Activated naive CD8-positive, alpha-beta T cell treated with anti-CD3 and anti-CD28 coated beads, Interleukin-2, amount 10 ng/mL, durations not matched to agents 7 days and 5 days (primary cell): Measurements from ENCODE around the gene OR4D1. TPM values are rescaled to one million over a fixed set of nuclear protein-coding genes. Genes with fewer than 3 reads are reported as not detected.

Source experiments
- total RNA-seq, 2 experiments: library from RNA; stranded (reverse); gene quantifications; one replicate each; pipeline ENCODE4 v1.2.3, GENCODE V29; 2021

Gene OR4D1
- total RNA-seq, 2 experiments from 2014 or later = 0.65 to 0.72 TPM

Other genes starting within 250 kb of the OR4D1 start
- 1 to 10 TPM in 1 of 2 experiments, under 1 TPM in 1; 0.28 to 1.2 TPM for gene CUEDC1, start 193.0 kb upstream of the OR4D1 start, total RNA-seq
- gene VEZF1, start 160.1 kb upstream of the OR4D1 start, total RNA-seq = 10 to 100 TPM; 54.0 to 57.8 TPM
- gene SRSF1, start 141.1 kb upstream of the OR4D1 start, total RNA-seq = 100 to 1,000 TPM; 314 to 323 TPM
- gene DYNLL2, start 65.0 kb upstream of the OR4D1 start, total RNA-seq = 10 to 100 TPM; 29.5 to 31.3 TPM
- gene OR4D2, start 18.6 kb downstream of the OR4D1 start, total RNA-seq = not detected
- not detected for gene EPX, start 44.3 kb downstream of the OR4D1 start, total RNA-seq
- gene MKS1, start 70.9 kb downstream of the OR4D1 start, total RNA-seq = 10 to 100 TPM; 23.0 to 26.5 TPM
- gene LPO, start 90.2 kb downstream of the OR4D1 start, total RNA-seq = not detected
- gene MPO, start 132.6 kb downstream of the OR4D1 start, total RNA-seq = not detected
- gene TSPOAP1, start 180.4 kb downstream of the OR4D1 start, total RNA-seq = 10 to 100 TPM; 70.6 to 77.7 TPM
- 10 to 100 TPM; 66.4 to 70.2 TPM for gene SUPT4H1, start 203.8 kb downstream of the OR4D1 start, total RNA-seq